GM21723 (cell line): Measurements from ENCODE around the gene KAT6B.
"Not testable (repeated sequence)": the region's sequence is repeated elsewhere in the genome, so short reads cannot be mapped to it uniquely, and the experiment has no call there.

Source experiments
- ATAC-seq: cut with Tn5 transposase; IDR thresholded peaks from one replicate; pipeline ENCODE4 v1.9.1; 2021; ENCODE audit warnings: mild to moderate bottlenecking, moderate library complexity; ENCODE audit not compliant: unreplicated experiment

Gene KAT6B

GRCh38 chr10:74916283-74916682 is 89.9 kb downstream of the KAT6B start:
- no peak for ATAC-seq

GRCh38 chr10:74917481-74918077 is 91.2 kb downstream of the KAT6B start:
- no peak for ATAC-seq

GRCh38 chr10:74919671-74920070 is 93.3 kb downstream of the KAT6B start:
- no peak for ATAC-seq

GRCh38 chr10:74921070-74921469 is 94.7 kb downstream of the KAT6B start:
- ATAC-seq = not testable (repeated sequence)

GRCh38 chr10:74921744-74922143 is 95.3 kb downstream of the KAT6B start:
- ATAC-seq = no peak

GRCh38 chr10:74922921-74923320 is 96.5 kb downstream of the KAT6B start:
- no peak for ATAC-seq

GRCh38 chr10:74923556-74923955 is 97.2 kb downstream of the KAT6B start:
- no peak for ATAC-seq

- no peak for ATAC-seq
Measured at GRCh38 chr10:74924251-74924963, 98.0 kb downstream of the KAT6B start.

- no peak for ATAC-seq
Measured at GRCh38 chr10:74925291-74925690, 98.9 kb downstream of the KAT6B start.

- no peak for ATAC-seq
Measured at GRCh38 chr10:74925708-74926107, 99.3 kb downstream of the KAT6B start.

- ATAC-seq = no peak
Measured at GRCh38 chr10:74926791-74927585, 100.6 kb downstream of the KAT6B start.

- no peak for ATAC-seq
Measured at GRCh38 chr10:74927701-74928100, 101.3 kb downstream of the KAT6B start.

- ATAC-seq = no peak
Measured at GRCh38 chr10:74928742-74929191, 102.4 kb downstream of the KAT6B start.

GRCh38 chr10:74929197-74929596 is 102.8 kb downstream of the KAT6B start:
- no peak for ATAC-seq

- no peak for ATAC-seq
Measured at GRCh38 chr10:74930965-74931364, 104.6 kb downstream of the KAT6B start.

GRCh38 chr10:74932648-74933047 is 106.2 kb downstream of the KAT6B start:
- no peak for ATAC-seq

- no peak for ATAC-seq
Measured at GRCh38 chr10:74934100-74934812, 107.9 kb downstream of the KAT6B start.

GRCh38 chr10:74936577-74937265 is 110.3 kb downstream of the KAT6B start:
- no peak for ATAC-seq

- no peak for ATAC-seq
Measured at GRCh38 chr10:74937266-74937856, 111.0 kb downstream of the KAT6B start.

GRCh38 chr10:74944205-74944604 is 117.8 kb downstream of the KAT6B start:
- ATAC-seq = no peak
